Sigmoid colon (tissue), 7 donors: ENCODE results near the gene TTLL11. TPM values are rescaled to one million over a fixed set of nuclear protein-coding genes. Genes with fewer than 3 reads are reported as not detected.

Experiments
- DNase-seq: peaks from one replicate; pipeline ENCODE4 v3.0.0-alpha.2; 2019
- H3K27ac ChIP-seq, 4 donors: fragments of 200-600 bp; sonication (generic); one replicate each; pipeline ENCODE4 v1.5.1; 2016 to 2019; ENCODE audit warnings: mild to moderate bottlenecking in 1 of 4
- H3K27me3 ChIP-seq, 3 donors: fragments of 200-600 bp; sonication (generic); one replicate each; pipeline ENCODE4 v1.5.1; 2019; ENCODE audit warnings: mild to moderate bottlenecking in 1 of 3
- H3K36me3 ChIP-seq, 4 donors: fragments of 200-600 bp; sonication (generic); one replicate each; pipeline ENCODE4 v1.5.1; 2016 to 2019
- H3K4me1 ChIP-seq, 4 donors: fragments of 200-600 bp; sonication (generic); one replicate each; pipeline ENCODE4 v1.5.1; 2017 to 2019
- H3K4me3 ChIP-seq, 4 donors: fragments of 200-600 bp; sonication (generic); one replicate each; pipeline ENCODE4 v1.5.1; 2017 to 2019; ENCODE audit warnings: mild to moderate bottlenecking in 2 of 4, moderate library complexity in 1 of 4
- H3K9me3 ChIP-seq, 4 donors: fragments of 200-600 bp in 3 of 4; sonication (generic) in 3 of 4; one replicate each; pipeline versions ENCODE4 v1.5.1 to v1.6.1; 2013 to 2019
- CTCF ChIP-seq, 4 experiments: fragments of 450-650 bp in 3 of 4; fragments of 200-600 bp in 1 of 4; IDR thresholded peaks; one replicate each; pipeline ENCODE4 v1.5.1; 2016 to 2019; ENCODE audit warnings: antibody characterized with exemption in 4 of 4, mild to moderate bottlenecking in 3 of 4, moderate library complexity in 2 of 4
- EP300 ChIP-seq, 4 donors: sonication (generic); formaldehyde crosslinking; IDR thresholded peaks; one replicate each; pipeline ENCODE4 v1.6.1; 2017; ENCODE audit warnings: antibody characterized with exemption in 4 of 4
- POLR2A ChIP-seq, 2 donors: fragments of 450-650 bp; IDR thresholded peaks; one replicate each; pipeline ENCODE4 v1.6.1; 2016; ENCODE audit warnings: antibody characterized with exemption in 2 of 2, mild to moderate bottlenecking in 2 of 2, moderate library complexity in 2 of 2
- POLR2AphosphoS5 ChIP-seq, 4 donors: sonication (generic); formaldehyde crosslinking; IDR thresholded peaks; one replicate each; pipeline ENCODE4 v1.6.1; 2017; ENCODE audit warnings: antibody characterized with exemption in 4 of 4
- WGBS, 2 donors: extraction: QIAGEN DNeasy Blood & Tissue Kit; methylation state at CpG; one replicate each; pipeline ENCODE4 v1.1.7; 2013; 5-methylcytosine and 5-hydroxymethylcytosine counted together
- intact Hi-C: fragments of 100-400 bp; cut with DNase I; formaldehyde crosslinking; loops from one replicate; pipeline ENCODE4 v1.15.1; 2023
- polyA plus RNA-seq, 3 donors: library from polyadenylated mRNA; stranded (reverse); fragments of 200-250 nt; gene quantifications; one replicate each; pipeline ENCODE4 v1.2.3, GENCODE V29; 2013
- total RNA-seq, 4 donors: library from RNA; depleted of rRNA; stranded (reverse); fragments of >200 nt; gene quantifications; one replicate each; pipeline ENCODE4 v1.1.0, GENCODE V29; 2016
- donor health status: healthy with polysubstance abuse.
- donor health status: Bipolar disorder and iron deficiency.
- donor health status: healthy.

Gene TTLL11
- total and polyA plus RNA-seq, 7 donors: 4.2 to 40.7 (median 27.6) TPM

DNA sequence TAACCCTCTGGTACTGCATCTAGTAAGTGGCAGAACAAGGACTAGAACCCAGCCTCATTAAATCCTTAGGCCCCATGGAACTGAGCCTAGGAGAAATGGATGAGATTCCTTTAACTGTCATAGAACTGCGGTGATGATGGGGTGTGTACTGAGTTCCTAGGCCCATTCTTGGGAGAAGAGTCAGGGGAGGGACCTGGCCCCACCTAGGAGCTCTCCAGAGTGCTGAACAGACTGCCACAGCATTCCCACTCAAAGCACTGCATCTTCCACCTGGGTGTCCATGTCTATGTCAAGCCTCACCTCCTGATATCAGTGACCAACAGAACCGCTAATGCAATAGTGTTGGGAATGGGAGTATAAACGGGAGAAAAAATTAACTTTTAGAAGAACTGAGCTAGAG lies 36.6 kb downstream of the TTLL11 start:
- intact Hi-C loops: no loop called here
- no peaks in the 10 kb centered on the region for H3K27me3 ChIP-seq
- H3K9me3 ChIP-seq: no peaks in the 10 kb centered on the region
- H3K27ac ChIP-seq: no peak overlapping the region
- TF ChIP-seq POLR2A (IDR thresholded peaks at IDR 0.05) (no peak), CTCF (IDR thresholded peaks at IDR 0.05) (no peak), EP300 (IDR thresholded peaks at IDR 0.05) (no peak), POLR2AphosphoS5 (IDR thresholded peaks at IDR 0.05) (no peak)
- WGBS, 2 donors: 83 to 84% methylated on average over 3 of the region's 3 CpGs
- no peaks in the 10 kb centered on the region for H3K36me3 ChIP-seq
- H3K4me3 ChIP-seq: no peak overlapping the region
- DNase-seq: no peak
- H3K4me1 ChIP-seq: peaks cover 0 to 15% (median 3%) of the 10 kb centered on the region in 4 donors

DNA sequence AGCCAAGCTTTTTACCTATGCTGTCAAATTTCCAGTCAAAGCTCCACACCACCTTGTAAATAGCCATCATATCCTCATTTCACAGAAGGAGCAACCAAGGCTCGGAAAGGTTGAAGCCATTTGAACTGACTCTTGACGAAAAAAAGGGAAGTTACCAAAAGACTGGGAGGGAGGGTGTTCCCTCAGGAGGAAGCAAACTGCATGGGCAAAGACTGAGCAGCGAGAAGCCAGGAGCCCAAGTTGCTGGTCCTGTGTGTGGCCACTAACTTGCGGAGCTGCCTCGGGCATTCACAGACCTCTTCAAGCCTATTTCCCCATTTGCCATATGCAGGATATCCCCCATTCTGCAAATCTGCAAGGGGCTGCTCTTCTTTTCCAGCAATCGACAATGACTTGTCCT lies 37.4 kb downstream of the TTLL11 start:
- H3K27ac ChIP-seq: no peak overlapping the region
- peaks cover 0 to 15% (median 3%) of the 10 kb centered on the region in 4 donors for H3K4me1 ChIP-seq
- no peak for DNase-seq
- H3K4me3 ChIP-seq: no peak overlapping the region
- TF ChIP-seq CTCF (IDR thresholded peaks at IDR 0.05): no peak
- no peak for TF ChIP-seq POLR2A (IDR thresholded peaks at IDR 0.05)
- no peak for TF ChIP-seq EP300 (IDR thresholded peaks at IDR 0.05)
- no peak for TF ChIP-seq POLR2AphosphoS5 (IDR thresholded peaks at IDR 0.05)
- no peaks in the 10 kb centered on the region for H3K9me3 ChIP-seq
- 78 to 87% methylated on average over 6 of the region's 6 CpGs for WGBS, 2 donors
- no peaks in the 10 kb centered on the region for H3K36me3 ChIP-seq
- H3K27me3 ChIP-seq: no peaks in the 10 kb centered on the region
- intact Hi-C loops: no loop called here

DNA sequence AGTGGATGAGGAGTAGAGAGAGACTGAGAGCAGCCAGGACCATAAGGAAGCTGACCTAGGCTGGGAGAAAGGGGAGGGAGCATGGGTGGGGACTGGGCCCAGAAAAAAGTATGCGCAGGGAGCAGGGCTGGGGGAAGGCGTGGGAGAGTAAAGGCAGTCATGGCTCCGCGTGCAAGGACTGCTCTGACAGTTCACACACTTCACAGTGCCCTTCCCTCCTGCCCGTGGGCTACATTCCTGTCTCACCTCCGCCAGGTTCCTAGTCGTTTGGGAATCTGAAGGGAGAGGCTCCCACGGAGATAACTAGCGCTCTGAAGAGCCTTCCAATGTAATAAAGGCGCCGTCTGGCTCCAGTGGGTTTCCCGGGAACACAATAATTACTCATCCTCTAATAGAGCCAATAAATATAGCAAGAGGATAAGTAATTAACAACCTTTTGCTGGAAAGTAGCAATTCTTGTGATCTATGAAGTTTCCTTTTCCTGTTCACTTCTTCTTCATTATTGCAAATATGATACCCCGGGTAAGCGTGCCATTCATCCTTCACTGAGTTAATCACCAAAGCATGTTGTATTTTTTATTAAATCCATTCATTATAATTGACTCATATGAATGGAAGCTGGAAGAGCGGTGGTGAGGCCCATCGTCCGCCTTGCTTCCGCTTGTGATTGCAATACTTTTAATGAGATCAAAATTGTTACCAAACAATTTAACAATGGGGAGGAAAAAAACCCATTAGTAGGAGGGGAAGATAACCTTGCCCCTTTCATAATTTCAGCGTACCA lies 39.3 kb downstream of the TTLL11 start:
- intact Hi-C loops: no loop called here
- no peaks in the 10 kb centered on the region for H3K36me3 ChIP-seq
- 62 to 81% methylated on average over 19 of the region's 19 CpGs for WGBS, 2 donors
- no peak for TF ChIP-seq EP300 (IDR thresholded peaks at IDR 0.05)
- no peak for TF ChIP-seq POLR2AphosphoS5 (IDR thresholded peaks at IDR 0.05)
- TF ChIP-seq CTCF (IDR thresholded peaks at IDR 0.05): no peak
- no peak for TF ChIP-seq POLR2A (IDR thresholded peaks at IDR 0.05)
- no peak overlapping the region for H3K27ac ChIP-seq
- H3K4me1 ChIP-seq: peaks cover 0 to 19% (median 9%) of the 10 kb centered on the region in 4 donors
- no peak overlapping the region for H3K4me3 ChIP-seq
- no peaks in the 10 kb centered on the region for H3K9me3 ChIP-seq
- H3K27me3 ChIP-seq: no peaks in the 10 kb centered on the region
- no peak for DNase-seq

DNA sequence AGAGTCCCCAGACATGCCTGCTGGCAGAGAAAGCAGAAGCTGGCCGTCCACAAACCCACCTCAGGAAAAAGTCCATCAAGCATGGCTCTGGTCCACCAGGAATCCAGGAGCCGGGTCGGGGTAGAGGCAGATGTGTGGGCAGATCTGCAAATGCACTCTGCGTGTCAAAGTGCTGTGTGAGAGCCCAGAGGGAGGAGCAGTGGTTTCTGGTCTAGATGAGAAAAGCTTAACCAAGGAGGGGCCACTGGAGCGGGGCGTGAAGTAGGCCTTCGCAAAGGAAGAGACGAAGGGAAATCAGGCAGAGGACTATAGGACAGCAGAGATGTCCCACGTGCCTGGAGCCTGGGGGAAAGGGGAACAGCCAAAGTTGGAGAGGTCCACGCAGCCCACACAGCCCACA lies 40.0 kb downstream of the TTLL11 start:
- peaks cover 0 to 24% (median 14%) of the 10 kb centered on the region in 4 donors for H3K4me1 ChIP-seq
- no peaks in the 10 kb centered on the region for H3K36me3 ChIP-seq
- DNase-seq: no peak
- H3K27ac ChIP-seq: no peak overlapping the region
- H3K4me3 ChIP-seq: no peak overlapping the region
- intact Hi-C loops: no loop called here
- 80 to 83% methylated on average over 10 of the region's 10 CpGs for WGBS, 2 donors
- no peaks in the 10 kb centered on the region for H3K27me3 ChIP-seq
- TF ChIP-seq POLR2A (IDR thresholded peaks at IDR 0.05) (no peak), POLR2AphosphoS5 (IDR thresholded peaks at IDR 0.05) (no peak), CTCF (IDR thresholded peaks at IDR 0.05) (no peak), EP300 (IDR thresholded peaks at IDR 0.05) (no peak)
- no peaks in the 10 kb centered on the region for H3K9me3 ChIP-seq
